Measurements from ENCODE around the gene CNOT4.
A peak's percentile ranks its signal among the peaks of the same experiment; 100 is the strongest.
"Not testable (repeated sequence)": the region's sequence is repeated elsewhere in the genome, so short reads cannot be mapped to it uniquely, and the experiment has no call there.

Gene CNOT4

GRCh38 chr7:135512135-135512887 is 2.4 kb upstream of the CNOT4 start:
- peak; percentile 73 for DNase-seq (ENCODE audit: low spot score)

GRCh38 chr7:135510592-135511183 is 786 bp upstream of the CNOT4 start:
- no peak for DNase-seq (ENCODE audit: low spot score)

- DNase-seq (ENCODE audit: low spot score): no peak
Observed at GRCh38 chr7:135509589-135509838, 388 bp downstream of the CNOT4 start.

- peak; percentile 49 for DNase-seq (ENCODE audit: low spot score)
Observed at GRCh38 chr7:135508883-135509588, 866 bp downstream of the CNOT4 start.

- DNase-seq (ENCODE audit: low spot score): no peak
Observed at GRCh38 chr7:135501402-135501801, 8.5 kb downstream of the CNOT4 start.

- DNase-seq (ENCODE audit: low spot score): no peak
Observed at GRCh38 chr7:135499818-135500217, 10.1 kb downstream of the CNOT4 start.

GRCh38 chr7:135497161-135497560 is 12.7 kb downstream of the CNOT4 start:
- DNase-seq (ENCODE audit: low spot score): not testable (repeated sequence)

GRCh38 chr7:135493362-135493761 is 16.5 kb downstream of the CNOT4 start:
- DNase-seq (ENCODE audit: low spot score): no peak

GRCh38 chr7:135492151-135492550 is 17.8 kb downstream of the CNOT4 start:
- DNase-seq (ENCODE audit: low spot score): no peak

- DNase-seq (ENCODE audit: low spot score): no peak
Observed at GRCh38 chr7:135490783-135491182, 19.1 kb downstream of the CNOT4 start.

GRCh38 chr7:135489791-135490190 is 20.1 kb downstream of the CNOT4 start:
- no peak for DNase-seq (ENCODE audit: low spot score)

GRCh38 chr7:135486261-135486920 is 23.5 kb downstream of the CNOT4 start:
- no peak for DNase-seq (ENCODE audit: low spot score)

- peak; percentile 9 for DNase-seq (ENCODE audit: low spot score)
Observed at GRCh38 chr7:135481598-135481979, 28.3 kb downstream of the CNOT4 start.

- DNase-seq (ENCODE audit: low spot score): no peak
Observed at GRCh38 chr7:135480966-135481597, 28.8 kb downstream of the CNOT4 start.

GRCh38 chr7:135475521-135475920 is 34.4 kb downstream of the CNOT4 start:
- no peak for DNase-seq (ENCODE audit: low spot score)

GRCh38 chr7:135469705-135470104 is 40.2 kb downstream of the CNOT4 start:
- DNase-seq (ENCODE audit: low spot score): not testable (repeated sequence)

- DNase-seq (ENCODE audit: low spot score): no peak
Observed at GRCh38 chr7:135467207-135467711, 42.6 kb downstream of the CNOT4 start.

- DNase-seq (ENCODE audit: low spot score): no peak
Observed at GRCh38 chr7:135466442-135467206, 43.3 kb downstream of the CNOT4 start.

GRCh38 chr7:135463908-135464307 is 46.0 kb downstream of the CNOT4 start:
- no peak for DNase-seq (ENCODE audit: low spot score)

- DNase-seq (ENCODE audit: low spot score): no peak
Observed at GRCh38 chr7:135459951-135460567, 49.8 kb downstream of the CNOT4 start.

GRCh38 chr7:135459076-135459475 is 50.8 kb downstream of the CNOT4 start:
- DNase-seq (ENCODE audit: low spot score): no peak
